SW 1271 (cell line): ENCODE data around the gene PRTN3.
"Not testable (repeated sequence)": the region's sequence is repeated elsewhere in the genome, so short reads cannot be mapped to it uniquely, and the experiment has no call there.

ENCODE experiments used
- DNase-seq, 2 experiments: peaks; one replicate each; lab custom pipeline; 2025; lab: John Stamatoyannopoulos, UW

The PRTN3 gene

DNA sequence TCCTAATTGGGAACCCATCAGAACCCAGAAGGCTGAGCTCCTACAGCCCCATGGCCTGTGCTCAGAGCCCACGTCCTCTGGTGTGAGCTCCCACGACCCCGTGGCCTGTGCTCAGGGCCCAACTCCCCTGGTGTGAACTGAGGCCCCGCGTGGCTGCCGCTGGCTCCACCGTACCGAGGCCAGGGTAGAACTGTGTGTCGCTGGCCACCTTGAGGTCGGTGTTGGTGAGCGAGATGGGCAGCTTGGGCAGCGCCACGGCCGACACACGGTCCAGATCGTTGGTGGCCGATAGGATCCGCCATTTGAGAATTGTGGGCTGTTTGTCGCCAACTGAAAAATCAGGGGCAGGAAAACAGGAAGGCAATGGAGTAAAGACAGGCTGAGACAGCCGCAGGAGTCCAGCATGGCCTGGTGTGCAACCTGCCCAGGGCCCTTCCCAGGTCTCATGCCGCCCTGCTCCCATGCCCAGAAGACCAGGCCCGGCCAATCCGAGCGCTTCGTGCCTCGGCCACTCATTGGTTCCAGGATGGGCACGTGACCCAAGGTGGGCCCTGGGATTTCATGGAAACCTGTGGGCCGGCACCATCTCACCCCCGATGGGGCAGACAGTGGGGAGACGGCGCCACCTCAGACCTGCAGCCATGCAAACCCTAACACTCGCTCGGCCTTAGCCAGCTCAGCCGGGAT, 40.7 kb downstream of the PRTN3 start:
- no peak for DNase-seq

GRCh38 chr19:882871-883497, 42.2 kb downstream of the PRTN3 start:
- no peak for DNase-seq

GRCh38 chr19:883661-884211, 42.9 kb downstream of the PRTN3 start:
- no peak for DNase-seq

GRCh38 chr19:884420-885211, 43.8 kb downstream of the PRTN3 start:
- DNase-seq: no peak

- DNase-seq: no peak
Measured at GRCh38 chr19:885536-886224, 44.9 kb downstream of the PRTN3 start.

GRCh38 chr19:887072-887471, 46.3 kb downstream of the PRTN3 start:
- no peak for DNase-seq

DNA sequence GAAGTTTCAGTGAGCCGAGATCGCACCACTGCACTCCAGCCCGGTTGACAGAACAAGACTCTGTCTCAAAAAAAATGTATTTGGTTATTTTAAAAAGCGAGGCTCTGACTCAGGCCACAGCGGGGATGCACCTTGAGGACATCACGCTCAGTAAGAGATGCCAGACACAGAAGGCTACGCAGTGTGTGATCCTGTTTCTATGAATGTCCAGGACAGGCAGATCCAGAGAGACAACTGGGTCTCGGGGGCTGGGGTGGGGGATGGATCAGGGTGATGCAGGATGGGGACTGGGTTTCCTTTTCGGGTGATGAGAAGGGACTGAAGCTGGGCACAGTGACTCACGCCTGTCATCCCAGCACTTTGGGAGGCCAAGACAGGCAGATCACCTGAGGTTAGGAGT, 46.8 kb downstream of the PRTN3 start:
- DNase-seq: no peak

DNA sequence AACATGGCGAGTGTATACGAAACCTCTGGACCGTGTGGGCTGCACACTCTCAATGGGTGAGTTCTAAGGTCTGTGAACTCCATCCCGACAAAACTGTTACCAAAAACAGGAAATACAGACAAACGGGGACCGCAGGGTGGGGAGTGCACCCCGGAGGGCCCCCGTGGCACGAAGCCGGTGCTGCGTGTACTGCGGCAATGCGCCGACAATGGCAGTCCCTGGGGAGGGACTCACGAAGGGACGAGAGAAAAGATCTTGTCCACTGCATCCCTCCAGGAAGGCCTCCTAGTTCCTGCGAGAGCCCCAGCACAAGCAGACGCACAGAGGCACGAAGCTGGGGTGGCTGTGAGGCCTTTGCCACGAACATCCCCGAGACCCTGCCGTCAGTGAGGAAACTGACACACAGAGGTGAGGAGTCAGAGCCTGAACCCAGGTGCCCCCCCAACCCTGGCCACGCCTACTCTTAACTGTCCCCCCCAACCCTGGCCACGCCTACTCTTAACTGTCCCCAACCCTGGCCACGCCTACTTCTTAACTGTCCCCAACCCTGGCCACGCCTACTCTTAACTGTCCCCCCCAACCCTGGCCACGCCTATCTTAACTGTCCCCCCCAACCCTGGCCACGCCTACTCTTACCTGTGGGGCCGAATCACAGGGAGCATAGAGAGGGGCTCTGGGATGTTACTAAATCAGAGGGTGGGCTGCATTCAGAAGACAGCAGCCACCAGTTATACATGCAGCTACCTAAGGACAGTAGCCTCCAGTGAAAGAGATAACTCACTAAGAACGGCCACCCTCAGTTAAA, 48.0 kb downstream of the PRTN3 start:
- no peak for DNase-seq

GRCh38 chr19:889662-890295, 49.0 kb downstream of the PRTN3 start:
- DNase-seq: no peak

GRCh38 chr19:890831-891230, 50.0 kb downstream of the PRTN3 start:
- DNase-seq: no peak

DNA sequence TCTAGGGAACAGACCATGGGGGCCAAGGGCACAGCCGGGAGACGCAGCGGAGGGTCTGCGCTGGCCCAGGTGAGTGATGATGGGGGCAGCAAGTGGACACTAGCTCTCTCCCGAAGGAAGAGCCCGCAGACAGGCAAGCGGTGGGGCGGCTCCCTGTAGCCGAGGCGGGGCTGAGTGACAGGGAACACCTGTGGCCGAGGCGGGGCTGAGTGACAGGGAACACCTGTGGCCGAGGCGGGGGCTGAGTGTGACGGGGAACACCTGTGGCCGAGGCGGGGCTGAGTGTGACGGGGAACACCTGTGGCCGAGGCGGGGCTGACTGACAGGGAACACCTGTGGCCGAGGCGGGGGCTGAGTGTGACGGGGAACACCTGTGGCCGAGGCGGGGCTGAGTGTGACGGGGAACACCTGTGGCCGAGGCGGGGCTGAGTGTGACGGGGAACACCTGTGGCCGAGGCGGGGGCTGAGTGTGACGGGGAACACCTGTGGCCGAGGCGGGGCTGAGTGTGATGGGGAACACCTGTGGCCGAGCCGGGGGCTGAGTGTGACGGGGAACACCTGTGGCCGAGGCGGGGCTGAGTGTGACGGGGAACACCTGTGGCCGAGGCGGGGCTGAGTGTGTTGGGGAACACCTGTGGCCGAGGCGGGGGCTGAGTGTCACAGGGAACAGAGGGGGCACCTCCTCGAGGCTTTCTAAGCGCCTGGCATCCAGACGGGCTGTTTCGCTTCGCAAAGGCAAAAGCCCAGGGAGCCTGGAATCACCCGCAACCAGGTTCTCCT, 50.8 kb downstream of the PRTN3 start:
- not testable (repeated sequence) for DNase-seq

DNA sequence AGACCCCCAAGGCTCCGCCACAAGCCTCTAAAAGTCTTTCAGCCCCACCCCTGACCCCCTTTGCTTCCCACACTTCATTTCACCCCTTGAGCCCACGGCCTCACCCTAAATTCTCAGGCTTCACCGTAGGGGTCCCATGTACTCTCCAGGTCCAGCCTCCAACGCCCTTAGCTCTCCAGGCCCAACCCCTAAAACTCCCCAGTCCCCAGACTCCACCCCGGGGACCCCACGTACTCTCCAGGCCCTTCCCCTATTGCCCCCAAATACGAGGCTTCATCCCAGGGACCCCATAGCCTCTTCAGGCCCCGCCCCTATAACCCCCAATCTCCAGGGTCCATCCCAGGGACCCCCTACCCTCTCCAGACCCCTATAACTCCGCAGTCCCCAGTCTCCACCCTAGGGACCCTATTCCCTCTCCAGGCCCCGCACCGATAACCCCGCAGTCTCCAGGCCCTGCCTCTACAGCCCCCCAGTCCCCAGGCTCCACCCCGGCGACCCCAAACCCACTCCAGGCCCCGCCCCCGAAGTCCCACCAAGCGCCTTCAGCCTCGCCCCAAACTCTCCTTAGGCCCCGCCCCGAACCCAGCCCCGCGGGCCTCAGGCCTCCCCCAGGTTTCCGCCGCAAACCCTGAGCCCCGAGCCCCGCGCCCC, 51.6 kb downstream of the PRTN3 start:
- DNase-seq: peak in 1 of 2 experiments; percentile 22

DNA sequence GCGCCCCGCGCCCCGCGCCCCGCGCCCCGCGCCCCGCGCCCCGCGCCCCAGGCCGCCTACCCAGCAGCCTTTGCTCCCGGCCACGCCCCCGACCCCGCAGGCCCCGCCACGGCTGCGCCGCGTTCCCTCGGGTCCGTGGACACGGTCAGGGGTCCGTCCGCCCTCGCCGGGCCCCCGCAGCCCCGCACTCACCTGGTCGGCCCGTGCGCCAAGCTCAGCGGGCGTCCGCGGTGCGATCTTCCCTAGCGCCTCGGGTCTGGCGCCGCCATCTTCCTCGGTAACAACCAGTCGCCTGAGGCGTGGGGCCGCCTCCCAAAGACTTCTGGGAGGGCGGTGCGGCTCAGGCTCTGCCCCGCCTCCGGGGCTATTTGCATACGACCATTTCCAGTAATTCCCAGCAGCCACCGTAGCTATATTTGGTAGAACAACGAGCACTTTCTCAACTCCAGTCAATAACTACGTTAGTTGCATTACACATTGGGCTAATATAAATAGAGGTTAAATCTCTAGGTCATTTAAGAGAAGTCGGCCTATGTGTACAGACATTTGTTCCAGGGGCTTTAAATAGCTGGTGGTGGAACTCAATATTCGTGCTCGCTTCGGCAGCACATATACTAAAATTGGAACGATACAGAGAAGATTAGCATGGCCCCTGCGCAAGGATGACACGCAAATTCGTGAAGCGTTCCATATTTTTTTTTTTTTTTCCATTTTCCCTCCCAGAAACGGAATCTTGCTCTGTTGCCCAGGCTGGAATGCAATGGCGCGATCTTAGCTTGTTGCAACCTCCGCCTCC, 52.3 kb downstream of the PRTN3 start, which contains the start of the genes MED16 and RNU6-9:
TSS of gene MED16 (minus strand) at position 294 of the 796 bp plus-strand sequence. CDS start 2,056 bp downstream, outside the sequence.
TSS of gene RNU6-9 (plus strand) at position 591 of the 796 bp plus-strand sequence.
- peak; percentile 56 to 88 for DNase-seq

DNA sequence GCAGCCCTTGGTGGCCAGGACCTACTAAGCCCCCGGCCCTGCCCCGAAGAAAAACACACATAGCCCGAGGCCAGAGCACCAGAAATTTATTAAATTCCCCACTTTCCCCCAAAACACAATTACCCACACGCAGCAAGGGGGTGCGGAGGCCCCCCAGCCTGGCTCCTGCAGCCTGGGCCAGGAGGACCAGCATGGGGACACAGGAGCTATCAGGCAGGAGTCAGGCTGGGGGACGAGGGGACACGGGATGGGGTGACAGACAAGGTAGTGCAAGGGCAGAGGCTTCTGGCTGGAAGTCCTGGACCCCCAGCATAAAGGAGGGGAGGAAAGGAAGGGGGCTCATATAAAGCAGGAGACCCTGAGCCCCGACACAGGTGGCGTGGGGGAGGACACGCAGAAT, 55.6 kb downstream of the PRTN3 start:
- no peak for DNase-seq

GRCh38 chr19:896999-897398, 56.2 kb downstream of the PRTN3 start:
- DNase-seq: no peak

DNA sequence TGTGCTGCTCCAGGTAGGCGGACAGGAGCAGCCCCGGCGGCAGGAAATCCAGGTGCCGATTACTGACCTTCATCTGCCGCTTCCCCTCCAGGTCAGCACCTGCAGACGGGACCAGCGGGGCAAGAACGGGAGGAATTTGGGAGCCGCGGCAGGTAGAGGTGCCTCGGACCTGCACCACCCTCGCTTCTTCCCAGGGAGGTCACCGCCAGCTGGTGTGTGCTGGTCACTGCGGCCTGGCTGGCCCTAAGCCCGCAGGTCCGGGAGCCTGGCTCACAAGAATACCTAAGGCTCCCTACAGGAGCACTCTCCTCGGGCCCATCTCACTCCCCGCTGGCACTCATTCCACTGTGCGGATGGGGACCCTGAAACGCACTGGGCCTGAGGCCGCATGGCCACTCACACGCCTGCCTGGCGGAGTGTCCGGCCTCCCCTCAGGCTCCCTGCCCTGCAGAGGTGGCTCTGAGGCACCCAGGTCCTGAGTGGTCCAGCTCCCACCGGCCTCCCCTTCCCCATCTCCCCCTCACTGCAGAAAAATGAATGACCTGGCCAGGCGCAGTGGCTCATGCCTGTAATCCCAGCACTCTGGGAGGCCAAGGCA, 56.7 kb downstream of the PRTN3 start:
- DNase-seq: no peak
